K562 (cell line): ENCODE data around the gene KRTAP10-6. TPM values are rescaled to one million over a fixed set of nuclear protein-coding genes. Genes with fewer than 3 reads are reported as not detected.

Source experiments
- ATAC-seq: fragments of 200-7000 bp; cut with Tn5 transposase; 3 replicates; pipeline ENCODE4 v1.9.1; 2020; ENCODE audit warnings: moderate library complexity
- BruUV-seq: library from RNA; stranded (reverse); fragments of 400-500 nt; replicated peaks from 2 replicates; lab custom pipeline; 2021; lab: Mats Ljungman, UMichigan
- CTCF ChIA-PET: fragments of 300-600 bp; formaldehyde crosslinking; extraction: SDS; loops from one replicate; lab custom pipeline; 2021; ENCODE audit warnings: low intra/inter-chr PET ratio; lab: Yijun Ruan, JAX
- POLR2A ChIA-PET: fragments of 300-600, 350-650 bp; sonication (Branson Sonifier 250); formaldehyde crosslinking; extraction: SDS; loops from one replicate; lab custom pipeline; 2021; ENCODE audit warnings: antibody characterized with exemption, inconsistent platforms; lab: Yijun Ruan, JAX
- DNase-seq, 4 experiments: peaks; one replicate each; pipeline versions ENCODE4 v3.0.0 to v3.0.0-alpha.2; 2011 to 2018; ENCODE audit warnings: low spot score in 3 of 4, mixed read lengths in 3 of 4; ENCODE audit errors: extremely low read depth in 1 of 4
- FAIRE-seq: peaks from 2 replicates; lab custom pipeline; 2011; peaks lifted over from hg19 to GRCh38; lab: Jason Lieb, UNC
- H2AFZ ChIP-seq: 2 replicates; pipeline ENCODE4 v1.6.0; 2011; ENCODE audit warnings: low read depth, low read length, control low read depth, inconsistent platforms
- H3K27ac ChIP-seq: fragments of 200-600 bp; 3 replicates; pipeline ENCODE4 v1.8.0; 2011; ENCODE audit warnings: low read depth, mild to moderate bottlenecking, control low read depth, inconsistent platforms, low read length, moderate library complexity, mixed read lengths; ENCODE audit errors: extremely low read depth
- H3K27me3 ChIP-seq, 2 experiments: fragments of 300-600 bp in 1 of 2; 2 replicates in 1 of 2; 3 replicates in 1 of 2; pipeline versions ENCODE4 v1.6.0 to v1.8.0; 2011; ENCODE audit warnings: inconsistent platforms in 2 of 2, low read length in 2 of 2, mild to moderate bottlenecking in 1 of 2, mixed read lengths in 1 of 2, moderate library complexity in 1 of 2; ENCODE audit not compliant: control insufficient read depth in 2 of 2, insufficient read depth in 2 of 2
- H3K36me3 ChIP-seq: fragments of 300-600 bp; 3 replicates; pipeline ENCODE4 v1.8.0; 2011; ENCODE audit warnings: mild to moderate bottlenecking, low read length, inconsistent platforms; ENCODE audit not compliant: control insufficient read depth, insufficient read depth
- H3K4me1 ChIP-seq, 2 experiments: fragments of 200-600 bp in 1 of 2; replicated peaks in 1 of 2; 2 replicates in 1 of 2; 3 replicates in 1 of 2; pipeline versions ENCODE4 v1.5.1 to v1.8.0; 2011; ENCODE audit warnings: inconsistent platforms in 2 of 2, low read length in 2 of 2, mild to moderate bottlenecking in 1 of 2, mixed read lengths in 1 of 2, moderate library complexity in 1 of 2; ENCODE audit not compliant: control insufficient read depth in 2 of 2, insufficient read depth in 2 of 2
- H3K4me2 ChIP-seq: 2 replicates; pipeline ENCODE4 v1.6.1; 2011; ENCODE audit warnings: low read length, control low read depth, inconsistent platforms, mixed read lengths; ENCODE audit not compliant: insufficient read depth
- H3K4me3 ChIP-seq: fragments of 200-600 bp; sonication (generic), shearing (Covaris generic); 2 replicates; pipeline ENCODE4 v1.5.1; 2016; ENCODE audit warnings: control low read depth, inconsistent platforms
- H3K79me2 ChIP-seq: fragments of 200-600 bp; 3 replicates; pipeline ENCODE4 v1.8.0; 2011; ENCODE audit warnings: low read length, inconsistent platforms; ENCODE audit not compliant: control insufficient read depth, insufficient read depth
- H3K9ac ChIP-seq, 2 experiments: 2 replicates each; pipeline versions ENCODE4 v1.6.0 to v1.6.1; 2011; ENCODE audit warnings: low read depth in 2 of 2, low read length in 2 of 2, control low read depth in 1 of 2, inconsistent platforms in 1 of 2, mild to moderate bottlenecking in 1 of 2, mixed read lengths in 1 of 2; ENCODE audit not compliant: insufficient read depth in 1 of 2
- H3K9me1 ChIP-seq: one replicate; pipeline ENCODE4 v1.6.0; 2011; ENCODE audit warnings: inconsistent platforms, mild to moderate bottlenecking, low read length, moderate library complexity; ENCODE audit not compliant: control insufficient read depth, insufficient read depth
- H3K9me3 ChIP-seq: replicated peaks from 2 replicates; pipeline ENCODE4 v1.5.1; 2011; ENCODE audit warnings: low read depth, low read length, inconsistent platforms; ENCODE audit not compliant: control insufficient read depth, insufficient read depth
- H4K20me1 ChIP-seq: replicated peaks from 2 replicates; pipeline ENCODE4 v1.6.1; 2011; ENCODE audit warnings: low read length, inconsistent platforms, mixed read lengths; ENCODE audit not compliant: control insufficient read depth, insufficient read depth
- RBFOX2 ChIP-seq: fragments of 200-400 bp; formaldehyde crosslinking; IDR thresholded peaks from 2 replicates; pipeline ENCODE4 v1.6.1; 2017; ENCODE audit warnings: low read depth, mild to moderate bottlenecking, low read length, moderate library complexity
- SAFB ChIP-seq: fragments of 200-400 bp; formaldehyde crosslinking; IDR thresholded peaks from 2 replicates; pipeline ENCODE4 v1.6.1; 2017; ENCODE audit warnings: low read depth, low read length, borderline replicate concordance
- SRF ChIP-seq, 2 experiments: fragments of 250-450, 450-650 bp in 1 of 2; sonication (Bioruptor Pico) in 1 of 2; sonication (generic) in 1 of 2; formaldehyde crosslinking; IDR thresholded peaks; 2 replicates each; pipeline versions ENCODE4 v1.5.0 to v1.5.1; 2020 to 2022; ENCODE audit warnings: mild to moderate bottlenecking in 1 of 2, missing genetic modification reagents in 1 of 2
- ZNF232 ChIP-seq: sonication (generic); formaldehyde crosslinking; IDR thresholded peaks from 2 replicates; pipeline ENCODE4 v1.8.0; 2022; ENCODE audit warnings: mild to moderate bottlenecking, missing genetic modification reagents
- ZNF282 ChIP-seq: sonication (generic); formaldehyde crosslinking; IDR thresholded peaks from 2 replicates; pipeline ENCODE4 v1.8.1; 2023; ENCODE audit warnings: missing genetic modification reagents
- ZNF316 ChIP-seq: fragments of 450-650 bp; IDR thresholded peaks from 2 replicates; pipeline ENCODE4 v1.6.1; 2016
- ZNF699 ChIP-seq: fragments of 250-450 bp; sonication (Bioruptor Pico); IDR thresholded peaks from 2 replicates; pipeline ENCODE4 v1.8.0; 2021; ENCODE audit warnings: mild to moderate bottlenecking, moderate library complexity; ENCODE audit not compliant: insufficient replicate concordance
- WGBS: fragments of 100-300 bp; shearing (Covaris generic); methylation state at CpG from one replicate; pipeline ENCODE4 v1.1.6; 2016; ENCODE audit warnings: low coverage, mixed read lengths; ENCODE audit not compliant: insufficient coverage; ENCODE audit errors: missing lambda C conversion rate; 5-methylcytosine and 5-hydroxymethylcytosine counted together
- in situ Hi-C: fragments of 300-500 bp; cut with MboI; formaldehyde crosslinking; loops from 4 replicates; pipeline ENCODE4 v1.15.0; 2018; ENCODE audit warnings: inconsistent platforms, mixed read lengths
- intact Hi-C: fragments of 100-400 bp; cut with micrococcal nuclease; formaldehyde crosslinking; loops from 2 replicates; pipeline ENCODE4 v1.14.2; 2022
- polyA plus RNA-seq, 8 experiments: library from polyadenylated mRNA; depleted of rRNA in 4 of 8; stranded (reverse) in 5 of 8; unstranded in 3 of 8; fragments of >200 nt; fragmentation: Nextera tagmentation in 2 of 8; fragmentation: Illumina TruSeq in 1 of 8; extraction: Ambion mirVana in 2 of 8; extraction: Trizol in 1 of 8; gene quantifications; 2 replicates each; pipeline versions ENCODE4 v1.2.1 to v1.2.3, GENCODE V29; 2011 to 2014; ENCODE audit warnings: inconsistent platforms in 1 of 8, missing spikeins in 1 of 8
- total RNA-seq, 7 experiments: library from RNA; depleted of rRNA in 6 of 7; stranded (reverse); fragments of >200 nt in 6 of 7; fragmentation: Illumina TruSeq in 2 of 7; extraction: Trizol in 2 of 7; gene quantifications; 2 replicates each; pipeline versions ENCODE4 v1.2.1 to v1.2.3, GENCODE V29; 2011 to 2021; ENCODE audit warnings: low replicate concordance in 1 of 7

The KRTAP10-6 gene
- total and polyA plus RNA-seq, 9 of the 15 experiments (the other 6 are each of a cell fraction or from before 2014, with no cell fraction given): not detected

DNA sequence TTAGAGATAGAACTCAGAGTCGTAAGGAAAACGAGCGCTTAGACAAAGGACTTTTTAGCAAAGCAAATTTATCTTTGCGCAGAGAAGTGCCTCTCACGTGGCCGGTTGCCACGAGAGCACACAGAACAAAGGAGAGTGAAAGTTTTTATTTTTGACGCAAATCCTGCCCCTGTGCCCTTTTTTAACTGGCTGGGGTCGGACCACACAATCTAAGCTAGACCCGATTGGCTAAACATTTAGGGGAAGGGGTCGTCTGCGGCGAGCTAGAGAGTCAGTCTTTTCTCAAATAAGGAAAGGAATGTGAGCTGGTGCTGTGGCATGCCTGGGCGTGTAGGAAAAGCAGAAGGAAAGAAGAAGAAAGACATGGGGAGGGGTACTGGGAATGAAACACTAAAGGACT is 43.4 kb downstream of the KRTAP10-6 start:
- WGBS: 5% methylated on average over 14 of the region's 14 CpGs
- ChIA-PET CTCF (no interaction called here), POLR2A (no interaction called here)
- TF ChIP-seq ZNF699 (CRISPR knock-in tag) (no peak), SAFB (no peak), RBFOX2 (no peak), ZNF282 (CRISPR knock-in tag) (no peak), ZNF232 (CRISPR knock-in tag) (no peak)
- Histone ChIP-seq H4K20me1 (no peaks in the 10 kb centered on the region), H3K4me1 (peaks cover 0 to 4% of the 10 kb centered on the region in 2 experiments; a peak in 1 of 5 replicates), H3K79me2 (no peaks in the 10 kb centered on the region), H3K9ac (no peak overlapping the region), H2AFZ (no peak overlapping the region), H3K36me3 (no peaks in the 10 kb centered on the region), H3K27me3 (peaks cover 16 to 41% of the 10 kb centered on the region in 2 experiments; a peak in 4 of 5 replicates), H3K4me2 (no peak overlapping the region), H3K4me3 (no peak overlapping the region), H3K9me1 (no peaks in the 10 kb centered on the region), H3K9me3 (no peaks in the 10 kb centered on the region), H3K27ac (no peak overlapping the region)
- intact Hi-C loops (no loop called here), in situ Hi-C loops (no loop called here)
- no peak for DNase-seq
- FAIRE-seq: no peak
- no peak for ATAC-seq
- no TSS peak for BruUV-seq

DNA sequence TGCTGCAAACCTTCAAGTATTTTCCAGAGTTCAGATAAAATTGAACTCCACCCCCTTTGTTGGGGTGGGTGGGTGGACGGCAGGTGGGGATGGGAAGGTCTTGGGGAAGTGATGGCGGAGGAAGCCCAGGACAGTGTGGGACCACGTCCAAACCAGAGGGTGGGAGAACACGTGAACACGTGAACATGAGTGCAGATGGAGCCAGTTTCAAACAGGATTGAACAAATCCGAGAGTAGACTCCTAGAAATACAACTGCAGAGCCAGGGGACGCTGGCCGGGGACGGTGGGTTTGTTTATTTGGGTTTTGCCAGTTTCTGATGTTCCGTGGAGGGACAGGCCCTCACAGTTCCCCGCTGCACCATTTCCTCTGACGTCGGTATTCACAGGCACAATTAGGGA is 43.9 kb downstream of the KRTAP10-6 start:
- DNase-seq (no peak), ATAC-seq (no peak), FAIRE-seq (no peak)
- Histone ChIP-seq H3K9me1 (no peaks in the 10 kb centered on the region), H3K36me3 (no peaks in the 10 kb centered on the region), H3K4me2 (no peak overlapping the region), H4K20me1 (no peaks in the 10 kb centered on the region), H2AFZ (no peak overlapping the region), H3K79me2 (no peaks in the 10 kb centered on the region), H3K9ac (no peak overlapping the region), H3K4me1 (peaks cover 0 to 4% of the 10 kb centered on the region in 2 experiments; a peak in 1 of 5 replicates), H3K9me3 (no peaks in the 10 kb centered on the region), H3K27me3 (peaks cover 14 to 37% of the 10 kb centered on the region in 2 experiments; a peak in 4 of 5 replicates), H3K27ac (no peak overlapping the region), H3K4me3 (no peak overlapping the region)
- intact Hi-C loops: no loop called here
- ChIA-PET CTCF (no interaction called here), POLR2A (no interaction called here)
- WGBS: 3% methylated on average over 13 of the region's 13 CpGs
- TF ChIP-seq SRF (CRISPR knock-in tag; IDR thresholded peaks at IDR 0.05) (no peak), ZNF316 (no peak)
- in situ Hi-C loops: no loop called here
- no TSS peak for BruUV-seq
